Mesendoderm (in vitro differentiated cells): Measurements from ENCODE around the gene GP5. TPM values are rescaled to one million over a fixed set of nuclear protein-coding genes. Genes with fewer than 3 reads are reported as not detected.

Source experiments
- DNase-seq: peaks from one replicate; pipeline ENCODE4 v3.0.0; 2013
- H2AK5ac ChIP-seq: 2 replicates; pipeline ENCODE4 v1.6.1; 2013; ENCODE audit warnings: low read length, inconsistent platforms
- H2BK120ac ChIP-seq: 2 replicates; pipeline ENCODE4 v1.6.1; 2013; ENCODE audit warnings: low read depth, mild to moderate bottlenecking, low read length, moderate library complexity, mixed read lengths
- H2BK15ac ChIP-seq: replicated peaks from 2 replicates; pipeline ENCODE4 v1.6.1; 2013; ENCODE audit warnings: low read depth, mild to moderate bottlenecking, moderate library complexity
- H2BK5ac ChIP-seq: 2 replicates; pipeline ENCODE4 v1.6.1; 2013; ENCODE audit warnings: low read length, inconsistent platforms
- H3K18ac ChIP-seq: 2 replicates; pipeline ENCODE4 v1.6.1; 2013; ENCODE audit warnings: mild to moderate bottlenecking, low read length, mixed read lengths
- H3K23ac ChIP-seq: one replicate; pipeline ENCODE4 v1.6.1; 2013; ENCODE audit warnings: low read length
- H3K27ac ChIP-seq: 2 replicates; pipeline ENCODE4 v1.5.1; 2013; ENCODE audit warnings: low read depth, mild to moderate bottlenecking, inconsistent platforms, low read length, moderate library complexity
- H3K27me3 ChIP-seq: 2 replicates; pipeline ENCODE4 v1.6.1; 2013; ENCODE audit warnings: low read length, control low read depth, mild to moderate bottlenecking, inconsistent platforms; ENCODE audit not compliant: insufficient read depth, poor library complexity
- H3K36me3 ChIP-seq: 2 replicates; pipeline ENCODE4 v1.6.1; 2013; ENCODE audit warnings: low read length, inconsistent platforms; ENCODE audit not compliant: control insufficient read depth, insufficient read depth
- H3K4ac ChIP-seq: one replicate; pipeline ENCODE4 v1.6.1; 2013; ENCODE audit warnings: low read depth, mild to moderate bottlenecking, low read length, moderate library complexity
- H3K4me1 ChIP-seq: 2 replicates; pipeline ENCODE4 v1.6.1; 2013; ENCODE audit warnings: low read depth, low read length, inconsistent platforms; ENCODE audit not compliant: control insufficient read depth
- H3K4me2 ChIP-seq: 2 replicates; pipeline ENCODE4 v1.6.1; 2013; ENCODE audit warnings: low read length
- H3K4me3 ChIP-seq: 2 replicates; pipeline ENCODE4 v1.5.1; 2013; ENCODE audit warnings: mild to moderate bottlenecking, low read length
- H3K56ac ChIP-seq: one replicate; pipeline ENCODE4 v1.6.1; 2013; ENCODE audit warnings: low read length
- H3K79me1 ChIP-seq: 2 replicates; pipeline ENCODE4 v1.6.1; 2013; ENCODE audit warnings: low read length, inconsistent platforms
- H3K79me2 ChIP-seq: 2 replicates; pipeline ENCODE4 v1.6.1; 2013; ENCODE audit warnings: mild to moderate bottlenecking, low read length; ENCODE audit not compliant: control insufficient read depth, insufficient read depth
- H3K9ac ChIP-seq: 2 replicates; pipeline ENCODE4 v1.6.1; 2013; ENCODE audit warnings: low read length, inconsistent platforms
- H4K5ac ChIP-seq: one replicate; pipeline ENCODE4 v1.6.1; 2013; ENCODE audit warnings: low read length
- H4K8ac ChIP-seq: one replicate; pipeline ENCODE4 v1.6.1; 2013; ENCODE audit warnings: low read depth, mild to moderate bottlenecking, control low read depth, low read length, moderate library complexity
- WGBS: extraction: QIAGEN DNeasy Blood & Tissue Kit; methylation state at CpG from one replicate; pipeline ENCODE4 v1.1.7; 2013; ENCODE audit warnings: low lambda C conversion rate, missing lambda C conversion rate; ENCODE audit not compliant: insufficient coverage; ENCODE audit errors: extremely low coverage; 5-methylcytosine and 5-hydroxymethylcytosine counted together
- polyA plus RNA-seq, 2 experiments: library from polyadenylated mRNA; stranded (reverse); fragments of 200-250 nt; gene quantifications; one replicate each; pipeline ENCODE4 v1.2.3, GENCODE V29; 2013

GP5 gene
- 0.01 TPM for polyA plus RNA-seq (2013, experiment 1 of 2)
- polyA plus RNA-seq (2013, experiment 2 of 2), result 0.03 TPM

GRCh38 chr3:194399166-194399565 is at the start of gene GP5:
Gene GP5, minus strand, starts transcription at chr3:194399266. Its CDS starts 984 bp downstream, at chr3:194398282.
- Histone ChIP-seq H3K4me2 (no peak within 1 kb of the TSS), H3K4ac (no peak within 1 kb of the TSS), H2AK5ac (no peak within 1 kb of the TSS), H3K56ac (peak within 1 kb of the TSS; percentile 31), H2BK15ac (no peak within 1 kb of the TSS), H3K23ac (no peak within 1 kb of the TSS), H3K79me2 (no peaks in the 10 kb centered on the region), H3K4me1 (peaks cover 2% of the 10 kb centered on the region), H3K36me3 (no peaks in the 10 kb centered on the region), H2BK120ac (no peak within 1 kb of the TSS), H3K27me3 (peaks cover 7% of the 10 kb centered on the region), H4K5ac (no peak within 1 kb of the TSS), H3K18ac (no peak within 1 kb of the TSS), H3K4me3 (no peak within 1 kb of the TSS), H3K27ac (no peak within 1 kb of the TSS), H3K79me1 (no peaks in the 10 kb centered on the region), H2BK5ac (no peak within 1 kb of the TSS), H4K8ac (no peak within 1 kb of the TSS), H3K9ac (no peak within 1 kb of the TSS)
- no peak for DNase-seq
- no CpG with 5 or more reads among the region's 2 CpGs for WGBS

DNA sequence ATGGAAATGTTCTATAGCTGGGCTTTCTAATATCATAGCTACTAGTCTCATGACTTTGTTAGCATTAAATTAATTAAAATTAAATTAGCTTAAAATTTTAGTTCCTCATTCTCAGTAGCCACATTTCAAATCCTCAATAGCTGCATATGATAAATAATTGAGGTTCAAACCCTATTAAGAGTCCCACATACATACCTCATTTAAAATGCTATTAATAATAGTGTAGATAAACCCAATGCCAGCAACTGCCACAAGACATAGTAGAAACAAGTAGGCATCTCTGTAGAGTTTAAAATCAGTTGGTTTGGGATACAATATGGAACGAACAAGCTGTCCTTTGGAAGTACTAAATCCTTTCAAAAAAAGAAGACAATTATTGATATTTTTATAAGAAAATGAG is 48.6 kb upstream of the GP5 start:
- no peak overlapping the region for H3K4me2 ChIP-seq
- no peak overlapping the region for H3K4ac ChIP-seq
- no peak overlapping the region for H3K4me3 ChIP-seq
- H3K27ac ChIP-seq, result no peak overlapping the region
- H3K27me3 ChIP-seq, result no peaks in the 10 kb centered on the region
- H3K23ac ChIP-seq, result no peak overlapping the region
- H2AK5ac ChIP-seq, result no peak overlapping the region
- no peaks in the 10 kb centered on the region for H3K79me1 ChIP-seq
- H2BK15ac ChIP-seq, result no peak overlapping the region
- H2BK5ac ChIP-seq, result no peak overlapping the region
- no peaks in the 10 kb centered on the region for H3K4me1 ChIP-seq
- H3K36me3 ChIP-seq, result peaks cover 2% of the 10 kb centered on the region
- H3K56ac ChIP-seq, result no peak overlapping the region
- no peak overlapping the region for H2BK120ac ChIP-seq
- WGBS, result no CpG with 5 or more reads among the region's 1 CpG
- no peaks in the 10 kb centered on the region for H3K79me2 ChIP-seq
- H3K18ac ChIP-seq, result no peak overlapping the region
- no peak overlapping the region for H4K5ac ChIP-seq
- no peak for DNase-seq
- no peak overlapping the region for H3K9ac ChIP-seq
- no peak overlapping the region for H4K8ac ChIP-seq

GRCh38 chr3:194447161-194447560 is 48.1 kb upstream of the GP5 start:
- no peaks in the 10 kb centered on the region for H3K79me2 ChIP-seq
- no peak overlapping the region for H3K27ac ChIP-seq
- no peaks in the 10 kb centered on the region for H3K27me3 ChIP-seq
- no peak overlapping the region for H2BK120ac ChIP-seq
- H2AK5ac ChIP-seq, result no peak overlapping the region
- H3K4ac ChIP-seq, result no peak overlapping the region
- H3K18ac ChIP-seq, result no peak overlapping the region
- no peak overlapping the region for H2BK15ac ChIP-seq
- H3K23ac ChIP-seq, result no peak overlapping the region
- no peaks in the 10 kb centered on the region for H3K79me1 ChIP-seq
- H4K5ac ChIP-seq, result no peak overlapping the region
- H3K4me2 ChIP-seq, result no peak overlapping the region
- H3K4me1 ChIP-seq, result no peaks in the 10 kb centered on the region
- no CpG with 5 or more reads among the region's 6 CpGs for WGBS
- no peak overlapping the region for H4K8ac ChIP-seq
- no peak overlapping the region for H3K4me3 ChIP-seq
- H3K9ac ChIP-seq, result no peak overlapping the region
- peaks cover 2% of the 10 kb centered on the region for H3K36me3 ChIP-seq
- H2BK5ac ChIP-seq, result no peak overlapping the region
- DNase-seq, result no peak
- no peak overlapping the region for H3K56ac ChIP-seq

GRCh38 chr3:194446754-194447153 is 47.7 kb upstream of the GP5 start:
- Histone ChIP-seq H3K27me3 (no peaks in the 10 kb centered on the region), H3K27ac (no peak overlapping the region), H2BK5ac (no peak overlapping the region), H3K4me2 (no peak overlapping the region), H2BK120ac (no peak overlapping the region), H4K5ac (no peak overlapping the region), H2AK5ac (no peak overlapping the region), H3K4me1 (no peaks in the 10 kb centered on the region), H3K23ac (no peak overlapping the region), H3K4ac (no peak overlapping the region), H4K8ac (no peak overlapping the region), H3K79me2 (no peaks in the 10 kb centered on the region), H2BK15ac (no peak overlapping the region), H3K56ac (no peak overlapping the region), H3K36me3 (peaks cover 2% of the 10 kb centered on the region), H3K4me3 (no peak overlapping the region), H3K79me1 (no peaks in the 10 kb centered on the region), H3K18ac (no peak overlapping the region), H3K9ac (no peak overlapping the region)
- no peak for DNase-seq
- no CpG with 5 or more reads among the region's 4 CpGs for WGBS

DNA sequence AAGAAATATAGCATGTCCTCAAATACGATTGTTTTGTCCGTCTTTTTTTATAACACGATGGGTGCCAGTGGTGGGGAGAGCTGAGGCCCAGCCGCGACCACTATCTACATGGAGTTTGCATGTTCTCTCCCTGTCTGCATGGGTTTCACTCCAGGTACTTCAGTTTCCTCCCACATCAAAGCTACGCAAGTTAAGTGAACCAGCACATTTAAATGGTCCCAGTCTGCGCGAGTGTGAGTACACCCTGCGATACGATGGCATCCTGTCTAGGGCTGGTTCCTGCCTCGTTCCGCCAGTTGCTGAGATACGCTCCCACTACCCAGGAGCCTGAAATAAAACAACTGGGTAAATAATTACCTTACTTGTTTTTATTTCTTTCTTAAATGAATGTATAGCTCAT is 47.1 kb upstream of the GP5 start:
- Histone ChIP-seq H3K4me3 (no peak overlapping the region), H3K36me3 (peaks cover 2% of the 10 kb centered on the region), H3K27ac (no peak overlapping the region), H3K27me3 (no peaks in the 10 kb centered on the region), H2BK15ac (no peak overlapping the region), H3K18ac (no peak overlapping the region), H3K9ac (no peak overlapping the region), H3K79me2 (no peaks in the 10 kb centered on the region), H3K4me1 (no peaks in the 10 kb centered on the region), H2BK120ac (no peak overlapping the region), H3K4ac (no peak overlapping the region), H2AK5ac (no peak overlapping the region), H3K56ac (no peak overlapping the region), H3K23ac (no peak overlapping the region), H4K5ac (no peak overlapping the region), H2BK5ac (no peak overlapping the region), H4K8ac (no peak overlapping the region), H3K4me2 (no peak overlapping the region), H3K79me1 (no peaks in the 10 kb centered on the region)
- no peak for DNase-seq
- no CpG with 5 or more reads among the region's 13 CpGs for WGBS

DNA sequence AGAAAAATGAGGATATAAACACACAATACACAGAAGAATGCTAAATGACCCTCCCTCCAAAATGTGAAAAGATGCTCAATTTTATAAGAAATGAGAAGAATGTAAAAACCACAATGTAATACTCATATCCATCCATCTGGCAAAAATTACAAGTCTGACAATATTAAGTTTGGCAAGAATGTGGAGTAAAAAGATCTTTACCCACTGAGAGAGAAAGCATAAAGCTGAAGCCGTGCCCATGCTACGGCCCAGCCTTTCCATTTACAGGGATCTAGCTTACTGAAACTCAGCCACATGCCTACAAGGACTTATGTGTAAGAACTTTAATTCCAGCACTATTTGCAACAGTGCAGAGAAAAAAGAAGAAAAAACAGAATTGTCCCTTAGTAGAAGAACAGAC is 44.8 kb upstream of the GP5 start:
- Histone ChIP-seq H2BK5ac (no peak overlapping the region), H3K36me3 (peaks cover 2% of the 10 kb centered on the region), H2BK120ac (no peak overlapping the region), H3K4me1 (no peaks in the 10 kb centered on the region), H3K4me3 (no peak overlapping the region), H3K18ac (no peak overlapping the region), H3K23ac (no peak overlapping the region), H3K27me3 (no peaks in the 10 kb centered on the region), H2AK5ac (no peak overlapping the region), H4K5ac (no peak overlapping the region), H3K9ac (no peak overlapping the region), H3K27ac (no peak overlapping the region), H4K8ac (no peak overlapping the region), H3K79me1 (peaks cover 1% of the 10 kb centered on the region), H3K79me2 (no peaks in the 10 kb centered on the region), H3K4me2 (no peak overlapping the region), H3K4ac (no peak overlapping the region), H3K56ac (no peak overlapping the region), H2BK15ac (no peak overlapping the region)
- WGBS, result no CpG with 5 or more reads among the region's 2 CpGs
- DNase-seq, result no peak
